Dedifferentiated amniotic fluid mesenchymal stem cell (primary cell): Measurements from ENCODE around the gene OVCA2.

Experiments
- DNase-seq: peaks from one replicate; pipeline ENCODE4 v3.0.0-alpha.2; 2016; ENCODE audit errors: extremely low spot score

The OVCA2 gene

GRCh38 chr17:2054262-2054511, 12.4 kb downstream of the OVCA2 start:
- DNase-seq = no peak

GRCh38 chr17:2054512-2055291, 12.9 kb downstream of the OVCA2 start, which contains the start of gene HIC1:
Gene HIC1, plus strand, starts transcription at chr17:2055103. Its CDS starts 1,588 bp downstream, at chr17:2056691.
- peak; percentile 65 for DNase-seq

- no peak for DNase-seq
Observed at GRCh38 chr17:2055292-2056205, 13.7 kb downstream of the OVCA2 start.

GRCh38 chr17:2056206-2057174, 14.7 kb downstream of the OVCA2 start:
- DNase-seq = no peak

- DNase-seq = no peak
Observed at GRCh38 chr17:2057175-2057759, 15.4 kb downstream of the OVCA2 start.

GRCh38 chr17:2057760-2058585, 16.2 kb downstream of the OVCA2 start:
- DNase-seq = no peak

GRCh38 chr17:2058586-2059546, 17.0 kb downstream of the OVCA2 start:
- no peak for DNase-seq

- DNase-seq = no peak
Observed at GRCh38 chr17:2059547-2060384, 17.9 kb downstream of the OVCA2 start.

- no peak for DNase-seq
Observed at GRCh38 chr17:2060385-2060658, 18.5 kb downstream of the OVCA2 start.

GRCh38 chr17:2060681-2061440, 19.0 kb downstream of the OVCA2 start:
- no peak for DNase-seq

GRCh38 chr17:2061441-2061958, 19.7 kb downstream of the OVCA2 start:
- no peak for DNase-seq

- DNase-seq = no peak
Observed at GRCh38 chr17:2062571-2063183, 20.9 kb downstream of the OVCA2 start.

- DNase-seq = no peak
Observed at GRCh38 chr17:2063261-2064146, 21.7 kb downstream of the OVCA2 start.

- DNase-seq = no peak
Observed at GRCh38 chr17:2064147-2064489, 22.3 kb downstream of the OVCA2 start.

- no peak for DNase-seq
Observed at GRCh38 chr17:2064520-2064971, 22.7 kb downstream of the OVCA2 start.
